RWPE2 (cell line): Measurements from ENCODE around the gene DSN1.

Experiments
- ATAC-seq: fragments of 200-7000 bp; cut with Tn5 transposase; 3 replicates; pipeline ENCODE4 v1.9.1; 2021; ENCODE audit warnings: low read depth
- DNase-seq: peaks from one replicate; pipeline ENCODE4 v3.0.0-alpha.2; 2020; ENCODE audit warnings: low spot score
- H3K27ac ChIP-seq: fragments of 450-650 bp; 2 replicates; pipeline ENCODE4 v1.5.1; 2017; ENCODE audit warnings: mild to moderate bottlenecking; ENCODE audit not compliant: poor library complexity, severe bottlenecking
- H3K27me3 ChIP-seq: fragments of 250-450 bp; sonication (Bioruptor Pico); 2 replicates; pipeline ENCODE4 v1.5.1; 2021; ENCODE audit warnings: mild to moderate bottlenecking, moderate library complexity; ENCODE audit not compliant: insufficient read depth, poor library complexity, severe bottlenecking
- H3K36me3 ChIP-seq: fragments of 250-450 bp; sonication (Bioruptor Pico); 2 replicates; pipeline ENCODE4 v1.5.1; 2020; ENCODE audit warnings: low read depth, mild to moderate bottlenecking, moderate library complexity
- H3K4me1 ChIP-seq: fragments of 250-450 bp; sonication (Bioruptor Pico); 2 replicates; pipeline ENCODE4 v1.5.1; 2021; ENCODE audit warnings: mild to moderate bottlenecking, moderate library complexity; ENCODE audit not compliant: insufficient read depth, poor library complexity, severe bottlenecking
- H3K4me3 ChIP-seq: fragments of 250-450 bp; sonication (Bioruptor Pico); 2 replicates; pipeline ENCODE4 v1.5.1; 2021; ENCODE audit warnings: mild to moderate bottlenecking, moderate library complexity; ENCODE audit not compliant: severe bottlenecking
- H3K9me3 ChIP-seq: fragments of 250-450 bp; sonication (Bioruptor Pico); 2 replicates; pipeline ENCODE4 v1.5.1; 2021; ENCODE audit warnings: mild to moderate bottlenecking, moderate library complexity; ENCODE audit not compliant: severe bottlenecking
- TF ChIP-seq, protein P1 (sequence below): fragments of 450-650 bp; IDR thresholded peaks from one replicate; pipeline ENCODE4 v1.5.1; 2017; ENCODE audit warnings: mild to moderate bottlenecking, moderate library complexity; ENCODE audit not compliant: poor library complexity, severe bottlenecking

The DSN1 gene

GRCh38 chr20:36732456-36732855 is 41.1 kb downstream of the DSN1 start:
- no peak for DNase-seq
- Histone ChIP-seq H3K4me3 (no peak overlapping the region), H3K36me3 (no peaks in the 10 kb centered on the region), H3K27ac (no peak overlapping the region), H3K9me3 (no peaks in the 10 kb centered on the region), H3K27me3 (no peaks in the 10 kb centered on the region), H3K4me1 (peaks cover 10% of the 10 kb centered on the region)
- ATAC-seq, result no peak
- TF ChIP-seq, protein P1, sequence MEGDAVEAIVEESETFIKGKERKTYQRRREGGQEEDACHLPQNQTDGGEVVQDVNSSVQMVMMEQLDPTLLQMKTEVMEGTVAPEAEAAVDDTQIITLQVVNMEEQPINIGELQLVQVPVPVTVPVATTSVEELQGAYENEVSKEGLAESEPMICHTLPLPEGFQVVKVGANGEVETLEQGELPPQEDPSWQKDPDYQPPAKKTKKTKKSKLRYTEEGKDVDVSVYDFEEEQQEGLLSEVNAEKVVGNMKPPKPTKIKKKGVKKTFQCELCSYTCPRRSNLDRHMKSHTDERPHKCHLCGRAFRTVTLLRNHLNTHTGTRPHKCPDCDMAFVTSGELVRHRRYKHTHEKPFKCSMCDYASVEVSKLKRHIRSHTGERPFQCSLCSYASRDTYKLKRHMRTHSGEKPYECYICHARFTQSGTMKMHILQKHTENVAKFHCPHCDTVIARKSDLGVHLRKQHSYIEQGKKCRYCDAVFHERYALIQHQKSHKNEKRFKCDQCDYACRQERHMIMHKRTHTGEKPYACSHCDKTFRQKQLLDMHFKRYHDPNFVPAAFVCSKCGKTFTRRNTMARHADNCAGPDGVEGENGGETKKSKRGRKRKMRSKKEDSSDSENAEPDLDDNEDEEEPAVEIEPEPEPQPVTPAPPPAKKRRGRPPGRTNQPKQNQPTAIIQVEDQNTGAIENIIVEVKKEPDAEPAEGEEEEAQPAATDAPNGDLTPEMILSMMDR, result no peak

DNA sequence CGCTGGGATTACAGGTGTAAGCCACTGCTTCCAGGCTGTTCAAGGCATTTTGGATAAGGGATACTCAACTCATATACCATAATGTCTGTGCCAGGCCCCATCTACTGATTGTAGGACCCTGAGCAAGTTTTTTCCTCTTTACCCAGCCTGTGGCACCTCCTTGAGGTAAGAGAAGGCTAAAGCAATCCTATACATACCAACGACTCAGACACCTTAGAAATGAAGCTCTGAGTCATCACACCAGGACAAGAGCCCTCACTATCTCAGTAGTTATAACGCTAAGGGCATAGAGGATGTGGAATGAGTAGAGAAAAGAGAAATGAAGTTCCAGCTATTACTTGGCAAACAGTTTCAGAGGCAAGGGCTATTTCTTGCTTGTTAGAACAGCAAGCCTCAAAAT is 44.6 kb downstream of the DSN1 start:
- Histone ChIP-seq H3K27me3 (no peaks in the 10 kb centered on the region), H3K36me3 (no peaks in the 10 kb centered on the region), H3K4me3 (no peak overlapping the region), H3K9me3 (no peaks in the 10 kb centered on the region), H3K27ac (no peak overlapping the region), H3K4me1 (peaks cover 9% of the 10 kb centered on the region)
- DNase-seq (no peak), ATAC-seq (peak; percentile 68)
- TF ChIP-seq, protein P1, result peak; percentile 55

DNA sequence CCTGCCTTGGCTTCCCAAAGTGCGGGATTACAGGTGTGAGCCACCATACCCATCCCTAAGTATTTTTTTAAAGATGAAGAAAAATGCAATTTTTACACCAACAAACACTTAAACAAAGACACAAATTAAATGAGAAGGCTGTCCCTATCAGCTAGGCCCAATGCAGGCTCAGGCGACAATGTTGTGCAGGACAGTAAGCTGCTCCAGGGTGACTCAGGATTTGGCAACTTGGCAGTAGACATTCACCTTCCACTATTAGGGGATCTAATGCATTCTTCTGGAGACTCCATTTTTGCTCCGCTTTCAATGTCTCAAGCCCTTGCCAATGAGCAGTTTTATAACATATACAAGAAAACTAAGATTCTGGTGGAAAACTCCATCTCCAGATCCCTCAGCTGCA is 47.4 kb downstream of the DSN1 start:
- Histone ChIP-seq H3K4me3 (no peak overlapping the region), H3K4me1 (no peaks in the 10 kb centered on the region), H3K9me3 (no peaks in the 10 kb centered on the region), H3K36me3 (peaks cover 4% of the 10 kb centered on the region), H3K27me3 (no peaks in the 10 kb centered on the region), H3K27ac (no peak overlapping the region)
- TF ChIP-seq, protein P1, result no peak
- no peak for DNase-seq
- no peak; the same call in 2 of the 3 replicates for ATAC-seq

- Histone ChIP-seq H3K36me3 (peaks cover 13% of the 10 kb centered on the region), H3K4me3 (no peak overlapping the region), H3K27ac (no peak overlapping the region), H3K27me3 (no peaks in the 10 kb centered on the region), H3K9me3 (no peaks in the 10 kb centered on the region), H3K4me1 (no peaks in the 10 kb centered on the region)
- DNase-seq (no peak), ATAC-seq (no peak)
- TF ChIP-seq, protein P1, result no peak
These were observed 53.1 kb downstream of the DSN1 start for GRCh38 chr20:36720510-36720909.

GRCh38 chr20:36717657-36718056 is 55.9 kb downstream of the DSN1 start:
- H3K4me3 ChIP-seq, result no peak overlapping the region
- H3K4me1 ChIP-seq, result no peaks in the 10 kb centered on the region
- TF ChIP-seq, protein P1, result peak; percentile 37
- ATAC-seq (peak; percentile 30; the same call in 1 of the 3 replicates), DNase-seq (no peak)
- peaks cover 13% of the 10 kb centered on the region for H3K36me3 ChIP-seq
- no peak overlapping the region for H3K27ac ChIP-seq
- no peaks in the 10 kb centered on the region for H3K27me3 ChIP-seq
- H3K9me3 ChIP-seq, result no peaks in the 10 kb centered on the region
